ENCODE measurements around the gene MEGF10. TPM values are rescaled to one million over a fixed set of nuclear protein-coding genes. Genes with fewer than 3 reads are reported as not detected.

The MEGF10 gene
- total and polyA plus RNA-seq, 2 of the 8 experiments (the other 6 are each of a cell fraction or from before 2014, with no cell fraction given), result 38.2 to 53.1 TPM

DNA sequence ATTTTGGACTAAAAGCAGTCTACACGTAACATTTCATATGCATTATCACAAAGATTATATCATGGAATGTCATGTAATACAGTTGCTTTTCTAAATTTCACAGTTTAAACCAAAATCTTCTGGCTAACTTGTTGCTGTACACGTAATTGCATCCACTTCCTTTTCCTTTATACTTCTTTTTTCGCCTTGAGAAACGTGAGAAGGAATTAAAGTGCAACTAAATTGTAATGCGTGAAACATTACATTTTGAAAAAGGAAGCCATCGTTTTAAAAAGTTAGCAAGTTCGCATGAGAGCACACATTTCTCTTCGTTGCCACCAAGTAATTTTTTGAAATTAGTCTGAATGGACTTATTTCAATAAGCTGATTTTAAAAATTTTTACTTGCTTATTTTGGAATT is 80.0 kb downstream of the MEGF10 start (continued):
- TF ChIP-seq SP4 (IDR thresholded peaks at IDR 0.05; ENCODE audit: low read length), result no peak

Measured in H1 (cell line).